SK-N-MC (cell line): ENCODE measurements around the gene PCNX3.

ENCODE experiments used
- DNase-seq: peaks from one replicate; pipeline ENCODE4 v3.0.0-alpha.2; 2011; ENCODE audit warnings: low read depth, low spot score
- H3K27ac ChIP-seq: fragments of 200-600 bp; sonication (generic); 2 replicates; pipeline ENCODE4 v1.5.1; 2016; ENCODE audit warnings: mixed run types
- H3K36me3 ChIP-seq: fragments of 200-600 bp; sonication (generic); 2 replicates; pipeline ENCODE4 v1.6.1; 2017; ENCODE audit warnings: antibody characterized with exemption, low read length, mixed read lengths; ENCODE audit not compliant: insufficient read depth
- H3K4me3 ChIP-seq: fragments of 200-600 bp; sonication (generic); 2 replicates; pipeline ENCODE4 v1.5.1; 2016
- H3K9ac ChIP-seq: fragments of 200-600 bp; sonication (generic); 2 replicates; pipeline ENCODE4 v1.8.0; 2017; ENCODE audit warnings: mixed run types, mixed read lengths; ENCODE audit not compliant: insufficient read length
- H3K9me3 ChIP-seq: fragments of 200-600 bp; sonication (generic); 2 replicates; pipeline ENCODE4 v1.6.1; 2017; ENCODE audit warnings: low read depth, mild to moderate bottlenecking, antibody characterized with exemption, low read length, moderate library complexity, mixed read lengths
- EZH2 ChIP-seq: fragments of 200-600 bp; sonication (generic); IDR thresholded peaks from one replicate; pipeline ENCODE4 v1.6.1; 2017; ENCODE audit warnings: antibody characterized with exemption
- FOXP2 ChIP-seq: optimal IDR thresholded peaks from 2 replicates; pipeline ENCODE3; 2011; ENCODE audit warnings: mild to moderate bottlenecking, moderate library complexity; ENCODE audit not compliant: insufficient read depth; ENCODE audit errors: extremely low read length, control extremely low read depth
- POLR2AphosphoS5 ChIP-seq: IDR thresholded peaks from 2 replicates; pipeline ENCODE4 v1.6.1; 2012; ENCODE audit warnings: mild to moderate bottlenecking, low read depth, low read length, borderline replicate concordance

The PCNX3 gene

GRCh38 chr11:65643971-65644370, 28.4 kb downstream of the PCNX3 start:
- Histone ChIP-seq H3K9ac (no peak overlapping the region), H3K36me3 (no peaks in the 10 kb centered on the region), H3K4me3 (no peak overlapping the region), H3K9me3 (no peaks in the 10 kb centered on the region), H3K27ac (no peak overlapping the region)
- DNase-seq: no peak
- TF ChIP-seq FOXP2: no peak
- TF ChIP-seq POLR2AphosphoS5: no peak
- no peak for TF ChIP-seq EZH2

- no peak for DNase-seq
- Histone ChIP-seq H3K4me3 (no peak overlapping the region), H3K36me3 (no peaks in the 10 kb centered on the region), H3K9ac (no peak overlapping the region), H3K27ac (no peak overlapping the region), H3K9me3 (no peaks in the 10 kb centered on the region)
- TF ChIP-seq POLR2AphosphoS5 (no peak), EZH2 (no peak), FOXP2 (no peak)
Measured at GRCh38 chr11:65644837-65645236, 29.3 kb downstream of the PCNX3 start.

GRCh38 chr11:65645710-65646109, 30.1 kb downstream of the PCNX3 start:
- Histone ChIP-seq H3K4me3 (no peak overlapping the region), H3K36me3 (no peaks in the 10 kb centered on the region), H3K9ac (no peak overlapping the region), H3K9me3 (no peaks in the 10 kb centered on the region), H3K27ac (no peak overlapping the region)
- no peak for DNase-seq
- no peak for TF ChIP-seq POLR2AphosphoS5
- no peak for TF ChIP-seq FOXP2
- no peak for TF ChIP-seq EZH2

GRCh38 chr11:65646288-65646957, 30.8 kb downstream of the PCNX3 start:
- TF ChIP-seq EZH2 (no peak), POLR2AphosphoS5 (no peak), FOXP2 (no peak)
- Histone ChIP-seq H3K27ac (no peak overlapping the region), H3K9me3 (no peaks in the 10 kb centered on the region), H3K9ac (no peak overlapping the region), H3K4me3 (no peak overlapping the region), H3K36me3 (no peaks in the 10 kb centered on the region)
- no peak for DNase-seq

- Histone ChIP-seq H3K4me3 (no peak overlapping the region), H3K27ac (no peak overlapping the region), H3K9me3 (no peaks in the 10 kb centered on the region), H3K9ac (no peak overlapping the region), H3K36me3 (no peaks in the 10 kb centered on the region)
- no peak for DNase-seq
- no peak for TF ChIP-seq EZH2
- no peak for TF ChIP-seq FOXP2
- TF ChIP-seq POLR2AphosphoS5: no peak
Measured at GRCh38 chr11:65646958-65647701, 31.6 kb downstream of the PCNX3 start.

GRCh38 chr11:65648997-65649493, 33.5 kb downstream of the PCNX3 start:
- no peak overlapping the region for H3K9ac ChIP-seq
- no peak overlapping the region for H3K4me3 ChIP-seq
- no peak overlapping the region for H3K27ac ChIP-seq
- no peak for DNase-seq
- H3K36me3 ChIP-seq: peaks cover 2% of the 10 kb centered on the region; the same call in 1 of the 2 replicates
- H3K9me3 ChIP-seq: no peaks in the 10 kb centered on the region
- TF ChIP-seq EZH2 (no peak), POLR2AphosphoS5 (no peak), FOXP2 (no peak)

GRCh38 chr11:65649656-65650546, 34.3 kb downstream of the PCNX3 start:
- Histone ChIP-seq H3K9ac (no peak overlapping the region), H3K9me3 (no peaks in the 10 kb centered on the region), H3K27ac (no peak overlapping the region), H3K4me3 (no peak overlapping the region), H3K36me3 (peaks cover 11% of the 10 kb centered on the region; the same call in 1 of the 2 replicates)
- no peak for TF ChIP-seq POLR2AphosphoS5
- DNase-seq: no peak
